Dendritic cell treated with granulocyte-macrophage colony-stimulating factor and Interleukin-4, amounts not matched to agents 40 ng/mL and 50 ng/mL, for 4 days (primary cell): ENCODE measurements around the gene CSMD2.

Experiments used
- H3K27ac Mint-ChIP-seq: one replicate; pipeline ENCODE4 v1.8.0; 2022; ENCODE audit warnings: mild to moderate bottlenecking, mixed read lengths
- H3K27me3 Mint-ChIP-seq: one replicate; pipeline ENCODE4 v1.8.0; 2022; ENCODE audit warnings: mild to moderate bottlenecking, mixed read lengths
- H3K36me3 Mint-ChIP-seq: one replicate; pipeline ENCODE4 v1.8.0; 2022; ENCODE audit warnings: low read depth, mixed read lengths
- H3K4me1 Mint-ChIP-seq: one replicate; pipeline ENCODE4 v1.8.0; 2022; ENCODE audit warnings: low read depth, mixed read lengths
- H3K4me3 Mint-ChIP-seq: one replicate; pipeline ENCODE4 v1.8.0; 2022; ENCODE audit warnings: mild to moderate bottlenecking, moderate library complexity, mixed read lengths
- H3K9me3 Mint-ChIP-seq: one replicate; pipeline ENCODE4 v1.8.0; 2022; ENCODE audit warnings: mixed read lengths
- intact Hi-C: fragments of 100-400 bp; cut with micrococcal nuclease; formaldehyde crosslinking; loops from one replicate; pipeline ENCODE4 v1.15.0; 2022

The CSMD2 gene

GRCh38 chr1:34137411-34137810, 27.6 kb downstream of the CSMD2 start:
- no peaks in the 10 kb centered on the region for H3K36me3 Mint-ChIP-seq
- peaks cover 4% of the 10 kb centered on the region for H3K27me3 Mint-ChIP-seq
- H3K4me3 Mint-ChIP-seq: no peak overlapping the region
- intact Hi-C loops: no loop called here
- no peaks in the 10 kb centered on the region for H3K9me3 Mint-ChIP-seq
- H3K27ac Mint-ChIP-seq: no peak overlapping the region
- H3K4me1 Mint-ChIP-seq: peaks cover 11% of the 10 kb centered on the region

DNA sequence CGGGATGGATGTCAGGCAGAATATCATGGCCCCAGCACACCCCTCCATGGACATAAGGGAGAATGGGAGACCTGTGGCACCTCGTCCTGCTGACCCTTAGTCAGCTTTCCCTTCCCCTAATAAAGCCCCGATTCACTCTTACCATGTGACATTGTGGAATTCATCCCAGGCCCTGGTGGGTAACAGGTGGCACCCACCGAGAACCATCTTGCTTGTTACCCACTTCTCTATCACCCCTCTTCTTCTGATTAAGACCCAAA, 32.9 kb downstream of the CSMD2 start:
- Mint-ChIP-seq H3K4me1 (no peaks in the 10 kb centered on the region), H3K36me3 (no peaks in the 10 kb centered on the region), H3K9me3 (no peaks in the 10 kb centered on the region), H3K27ac (no peak overlapping the region), H3K27me3 (peaks cover 5% of the 10 kb centered on the region), H3K4me3 (no peak overlapping the region)
- intact Hi-C loops: no loop called here

DNA sequence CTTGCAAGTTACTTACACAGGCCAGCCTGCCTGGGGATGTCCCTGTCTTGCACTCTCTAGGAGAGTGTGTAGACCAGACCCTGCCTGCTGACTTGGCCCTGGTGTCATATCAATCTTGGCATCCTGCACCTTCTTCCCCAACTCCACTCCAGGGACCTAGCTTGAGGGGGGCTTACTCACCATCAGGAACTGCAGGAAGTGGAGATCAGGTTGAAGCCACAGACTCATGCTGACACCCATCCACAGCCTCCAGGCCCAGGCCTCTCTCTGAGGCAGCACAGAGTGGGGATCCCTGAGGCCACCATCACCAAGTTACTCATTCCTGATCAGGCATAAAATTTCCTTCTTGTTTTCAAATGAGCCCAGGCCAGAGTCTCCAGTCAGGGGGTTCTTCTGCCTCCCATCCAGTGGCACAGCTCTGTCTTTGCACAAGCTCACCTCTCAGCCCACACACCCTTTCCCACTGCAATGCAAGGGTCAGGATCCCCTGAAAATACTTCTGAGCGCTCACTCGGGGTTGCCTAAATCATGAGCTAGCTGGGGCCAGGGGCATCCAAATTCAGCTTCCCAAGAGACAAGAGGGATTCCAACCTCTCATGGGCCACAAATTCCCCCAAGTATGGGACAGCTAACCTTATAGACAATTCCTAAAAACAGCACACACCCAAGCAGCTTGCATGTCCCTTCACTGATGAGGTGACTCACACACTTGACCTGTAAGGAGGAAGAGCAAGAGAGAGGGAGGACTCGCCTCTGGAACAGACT, 33.5 kb downstream of the CSMD2 start:
- no peak overlapping the region for H3K4me3 Mint-ChIP-seq
- H3K9me3 Mint-ChIP-seq: no peaks in the 10 kb centered on the region
- peaks cover 4% of the 10 kb centered on the region for H3K27me3 Mint-ChIP-seq
- intact Hi-C loops: no loop called here
- H3K27ac Mint-ChIP-seq: no peak overlapping the region
- H3K36me3 Mint-ChIP-seq: no peaks in the 10 kb centered on the region
- H3K4me1 Mint-ChIP-seq: no peaks in the 10 kb centered on the region

GRCh38 chr1:34130306-34130705, 34.7 kb downstream of the CSMD2 start:
- Mint-ChIP-seq H3K4me3 (no peak overlapping the region), H3K4me1 (no peaks in the 10 kb centered on the region), H3K36me3 (no peaks in the 10 kb centered on the region), H3K27ac (no peak overlapping the region), H3K27me3 (peaks cover 5% of the 10 kb centered on the region), H3K9me3 (no peaks in the 10 kb centered on the region)
- intact Hi-C loops: no loop called here

- intact Hi-C loops: no loop called here
- H3K27ac Mint-ChIP-seq: no peak overlapping the region
- H3K9me3 Mint-ChIP-seq: no peaks in the 10 kb centered on the region
- peaks cover 5% of the 10 kb centered on the region for H3K27me3 Mint-ChIP-seq
- H3K36me3 Mint-ChIP-seq: no peaks in the 10 kb centered on the region
- H3K4me1 Mint-ChIP-seq: no peaks in the 10 kb centered on the region
- H3K4me3 Mint-ChIP-seq: no peak overlapping the region
Measured at GRCh38 chr1:34129630-34130029, 35.4 kb downstream of the CSMD2 start.

- no peaks in the 10 kb centered on the region for H3K36me3 Mint-ChIP-seq
- H3K27ac Mint-ChIP-seq: no peak overlapping the region
- no peak overlapping the region for H3K4me3 Mint-ChIP-seq
- H3K9me3 Mint-ChIP-seq: no peaks in the 10 kb centered on the region
- H3K4me1 Mint-ChIP-seq: no peaks in the 10 kb centered on the region
- intact Hi-C loops: no loop called here
- H3K27me3 Mint-ChIP-seq: peaks cover 5% of the 10 kb centered on the region
Measured at GRCh38 chr1:34128186-34128889, 36.7 kb downstream of the CSMD2 start.

- intact Hi-C loops: no loop called here
- no peak overlapping the region for H3K27ac Mint-ChIP-seq
Measured at GRCh38 chr1:34127006-34128000, 37.7 kb downstream of the CSMD2 start.

DNA sequence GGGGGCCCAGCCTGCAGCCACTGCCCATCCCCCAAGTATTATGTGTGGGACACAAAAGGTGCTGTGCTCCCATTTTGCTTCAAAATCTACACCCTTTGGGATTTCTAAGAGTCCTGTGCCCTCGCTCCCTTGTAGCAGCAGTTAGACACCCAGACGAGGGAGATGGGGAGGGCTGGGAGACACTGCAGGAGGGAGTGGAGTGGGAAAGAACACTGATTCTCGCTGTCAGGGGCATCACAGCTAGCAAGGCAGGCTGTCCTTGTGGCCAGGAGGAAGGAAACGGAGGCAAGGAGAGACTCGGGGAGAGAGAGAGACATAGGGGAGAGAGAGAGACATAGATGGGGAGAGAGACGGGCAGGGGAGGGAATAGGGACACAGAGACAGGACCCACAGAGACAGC, 38.5 kb downstream of the CSMD2 start:
- no peak overlapping the region for H3K4me3 Mint-ChIP-seq
- no peaks in the 10 kb centered on the region for H3K9me3 Mint-ChIP-seq
- H3K4me1 Mint-ChIP-seq: no peaks in the 10 kb centered on the region
- intact Hi-C loops: no loop called here
- no peak overlapping the region for H3K27ac Mint-ChIP-seq
- H3K27me3 Mint-ChIP-seq: peaks cover 5% of the 10 kb centered on the region
- H3K36me3 Mint-ChIP-seq: no peaks in the 10 kb centered on the region

More at GRCh38 chr1:34127006-34128000, 37.7 kb downstream of the CSMD2 start:
- H3K4me3 Mint-ChIP-seq: no peak overlapping the region
- no peaks in the 10 kb centered on the region for H3K9me3 Mint-ChIP-seq
- H3K4me1 Mint-ChIP-seq: no peaks in the 10 kb centered on the region
- H3K27me3 Mint-ChIP-seq: peaks cover 5% of the 10 kb centered on the region
- H3K36me3 Mint-ChIP-seq: no peaks in the 10 kb centered on the region

DNA sequence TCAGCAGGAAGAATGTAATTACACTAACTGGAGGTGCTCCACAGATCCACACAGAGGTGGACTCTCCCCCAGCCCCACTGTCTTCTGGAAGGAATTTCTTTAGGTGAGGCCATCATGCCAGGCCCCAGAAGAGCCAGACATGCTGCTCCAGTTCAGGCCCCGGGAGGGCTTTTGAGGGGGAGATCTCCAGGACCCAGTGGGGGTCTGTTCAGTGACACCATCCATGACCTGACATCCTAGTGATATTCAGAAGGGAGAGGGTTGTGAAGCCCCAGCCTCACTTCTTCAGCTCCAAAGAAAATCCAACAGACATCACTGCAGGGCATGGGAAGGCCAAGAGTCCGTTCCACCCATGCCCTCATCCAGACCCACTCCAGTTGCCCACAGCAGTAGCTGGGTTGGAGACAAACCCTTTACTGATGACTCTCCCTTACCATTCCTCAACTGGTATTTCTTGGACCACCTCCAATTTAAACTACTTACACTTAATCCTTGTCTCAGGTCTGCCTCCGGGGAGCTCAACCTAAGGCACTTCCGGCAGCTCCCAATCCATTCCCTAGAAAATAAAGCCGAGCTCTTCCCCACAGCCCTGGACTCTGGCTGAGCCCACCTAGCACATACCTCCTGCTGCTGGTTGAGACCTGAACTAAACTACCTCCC, 39.2 kb downstream of the CSMD2 start:
- intact Hi-C loops: no loop called here
- H3K27ac Mint-ChIP-seq: no peak overlapping the region
- H3K4me1 Mint-ChIP-seq: no peaks in the 10 kb centered on the region
- no peak overlapping the region for H3K4me3 Mint-ChIP-seq
- peaks cover 5% of the 10 kb centered on the region for H3K27me3 Mint-ChIP-seq
- H3K36me3 Mint-ChIP-seq: no peaks in the 10 kb centered on the region
- H3K9me3 Mint-ChIP-seq: no peaks in the 10 kb centered on the region

DNA sequence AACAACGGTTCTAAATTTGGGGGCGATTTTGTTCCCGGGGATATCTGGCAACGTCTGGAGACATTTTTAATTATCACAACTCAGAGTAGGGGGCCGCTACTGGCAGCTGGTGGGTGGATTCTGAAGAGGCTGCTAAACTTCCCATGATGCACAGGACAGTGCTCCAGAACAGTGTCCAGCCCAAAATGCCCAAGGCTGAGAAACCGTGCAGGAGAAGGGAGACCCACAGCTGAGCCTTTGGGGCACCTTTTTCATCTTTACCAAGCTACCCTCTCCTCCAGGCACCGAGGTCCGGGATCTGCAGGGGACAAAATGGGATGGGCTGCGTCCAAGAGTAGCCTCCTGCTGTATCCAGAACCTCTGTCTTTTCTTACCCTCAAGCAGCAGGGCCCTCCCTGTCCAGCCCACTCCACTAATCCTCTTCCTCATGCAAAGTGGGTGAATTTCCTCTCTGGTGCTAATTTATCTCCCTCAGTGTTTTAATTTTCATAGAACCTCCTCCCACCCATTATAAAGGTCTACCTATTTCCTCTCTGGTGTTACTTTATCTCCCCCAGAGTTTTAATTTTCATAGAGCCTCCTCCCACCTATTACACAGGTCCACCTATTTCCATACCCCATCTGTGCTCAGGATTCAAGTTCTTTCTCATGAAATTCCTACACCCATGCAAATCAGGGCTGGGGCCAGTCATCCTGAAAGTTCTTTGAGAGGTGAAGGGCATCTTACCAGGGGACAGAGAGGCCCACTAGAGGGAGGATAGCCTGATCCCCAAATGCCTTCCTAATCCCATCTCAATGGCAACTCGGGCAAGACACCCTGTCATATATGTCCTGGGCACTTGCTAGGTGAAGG, 42.7 kb downstream of the CSMD2 start:
- Mint-ChIP-seq H3K36me3 (no peaks in the 10 kb centered on the region), H3K27ac (no peak overlapping the region), H3K9me3 (no peaks in the 10 kb centered on the region), H3K27me3 (peaks cover 3% of the 10 kb centered on the region), H3K4me3 (no peak overlapping the region), H3K4me1 (no peaks in the 10 kb centered on the region)
- intact Hi-C loops: no loop called here

DNA sequence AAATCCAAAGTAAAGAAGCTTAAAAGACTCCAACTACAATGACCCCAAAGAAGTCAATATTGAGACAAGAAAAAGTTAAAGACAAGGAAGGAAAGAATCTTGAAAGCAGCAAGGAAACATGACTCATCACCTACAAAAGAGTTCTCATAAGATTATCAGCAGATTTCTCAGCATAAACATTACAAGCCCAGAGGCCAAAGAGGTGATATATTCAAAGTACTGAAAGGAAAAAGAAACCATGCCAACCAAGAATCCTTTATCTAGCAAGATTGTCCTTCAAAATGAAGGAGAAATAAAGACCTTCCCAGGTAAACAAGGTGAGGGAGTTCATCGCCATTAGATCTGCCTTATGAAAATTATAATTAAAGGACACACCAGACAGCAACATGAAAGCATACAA, 49.8 kb downstream of the CSMD2 start:
- Mint-ChIP-seq H3K4me3 (no peak overlapping the region), H3K4me1 (no peaks in the 10 kb centered on the region), H3K27me3 (no peaks in the 10 kb centered on the region), H3K9me3 (peaks cover 23% of the 10 kb centered on the region), H3K27ac (no peak overlapping the region), H3K36me3 (no peaks in the 10 kb centered on the region)
- intact Hi-C loops: loop anchor here (10.0 kb wide), 1 partner anchor 480 kb away; no protein-coding TSS in a partner anchor

DNA sequence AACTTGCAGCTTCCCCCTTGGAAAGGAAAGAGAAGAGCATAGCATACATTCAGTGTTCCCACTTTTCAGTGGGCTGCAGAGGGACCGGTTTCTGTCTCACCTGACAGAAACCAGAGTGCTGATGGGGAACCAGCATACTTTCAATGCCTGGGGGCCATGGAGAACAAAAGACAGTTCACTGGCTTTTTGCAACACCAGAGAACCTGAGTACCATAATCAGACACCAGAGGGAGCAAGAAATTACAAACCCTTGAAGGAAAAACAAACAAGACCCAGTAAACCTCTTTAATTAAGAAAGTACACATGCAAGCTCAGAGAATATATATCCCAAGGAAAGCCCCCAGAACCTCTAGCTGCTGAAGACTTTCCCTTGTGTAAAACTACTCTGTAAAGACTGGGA, 51.1 kb downstream of the CSMD2 start:
- no peak overlapping the region for H3K27ac Mint-ChIP-seq
- H3K4me1 Mint-ChIP-seq: no peaks in the 10 kb centered on the region
- H3K36me3 Mint-ChIP-seq: no peaks in the 10 kb centered on the region
- no peaks in the 10 kb centered on the region for H3K27me3 Mint-ChIP-seq
- H3K9me3 Mint-ChIP-seq: peaks cover 23% of the 10 kb centered on the region
- intact Hi-C loops: loop anchor here (10.0 kb wide), 1 partner anchor 481 kb away; no protein-coding TSS in a partner anchor
- no peak overlapping the region for H3K4me3 Mint-ChIP-seq

DNA sequence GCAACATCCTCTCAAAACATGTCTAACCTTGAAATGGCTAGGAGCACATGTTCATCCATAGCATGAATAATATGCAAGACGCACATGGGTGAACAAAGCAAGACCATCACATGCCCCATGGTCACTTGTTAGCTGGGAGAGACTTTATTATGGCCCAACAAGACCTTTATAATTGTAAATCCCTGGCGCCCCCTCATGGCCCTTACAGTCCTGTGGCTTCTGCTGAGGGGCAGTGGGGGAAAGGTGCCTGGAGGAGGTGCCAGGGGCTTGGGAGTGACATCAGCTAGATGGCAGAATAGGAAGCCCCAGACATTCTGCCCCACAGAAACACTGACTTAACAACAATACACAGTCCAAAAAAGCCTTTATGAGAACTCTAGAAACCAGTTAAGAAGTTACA, 51.7 kb downstream of the CSMD2 start:
- H3K4me1 Mint-ChIP-seq: no peaks in the 10 kb centered on the region
- H3K27ac Mint-ChIP-seq: no peak overlapping the region
- H3K9me3 Mint-ChIP-seq: peaks cover 23% of the 10 kb centered on the region
- intact Hi-C loops: loop anchor here (10.0 kb wide), 1 partner anchor 481 kb away; no protein-coding TSS in a partner anchor
- H3K4me3 Mint-ChIP-seq: no peak overlapping the region
- no peaks in the 10 kb centered on the region for H3K27me3 Mint-ChIP-seq
- H3K36me3 Mint-ChIP-seq: no peaks in the 10 kb centered on the region
